Activated CD8-positive, alpha-beta T cell treated with anti-CD3 and anti-CD28 coated beads, Interleukin-2, amount 10 ng/mL, durations not matched to agents 7 days and 5 days (primary cell): ENCODE data around the gene CHML. TPM values are rescaled to one million over a fixed set of nuclear protein-coding genes. Genes with fewer than 3 reads are reported as not detected.
"Not testable (repeated sequence)": the region's sequence is repeated elsewhere in the genome, so short reads cannot be mapped to it uniquely, and the experiment has no call there.

Experiments
- ATAC-seq: fragments of 150-1000 bp; cut with Tn5 transposase; one replicate; pipeline ENCODE4 v1.10.0; 2021; ENCODE audit warnings: moderate library complexity
- CTCF ChIA-PET: fragments of 350-600 bp; sonication (Branson Sonifier 250); formaldehyde crosslinking; loops from one replicate; lab custom pipeline; 2021; ENCODE audit warnings: antibody characterized with exemption; lab: Charles Lee
- POLR2A ChIA-PET: fragments of 350-600 bp; sonication (Branson Sonifier 250); formaldehyde crosslinking; loops from one replicate; lab custom pipeline; 2021; ENCODE audit warnings: antibody characterized with exemption; lab: Charles Lee
- DNase-seq: peaks from one replicate; pipeline ENCODE4 v3.0.0-alpha.2; 2020
- H3K27ac Mint-ChIP-seq: one replicate; pipeline ENCODE4 v1.8.0; 2021; ENCODE audit warnings: mild to moderate bottlenecking, mixed read lengths
- H3K27me3 Mint-ChIP-seq: one replicate; pipeline ENCODE4 v1.8.0; 2021; ENCODE audit warnings: low read depth, mixed read lengths
- H3K36me3 Mint-ChIP-seq: one replicate; pipeline ENCODE4 v1.8.0; 2021; ENCODE audit warnings: low read depth, mixed read lengths
- H3K4me1 Mint-ChIP-seq: one replicate; pipeline ENCODE4 v1.8.0; 2021; ENCODE audit warnings: low read depth, mixed read lengths
- H3K4me3 Mint-ChIP-seq: one replicate; pipeline ENCODE4 v1.8.0; 2021; ENCODE audit warnings: mild to moderate bottlenecking, mixed read lengths
- H3K9me3 Mint-ChIP-seq: one replicate; pipeline ENCODE4 v1.8.0; 2022; ENCODE audit warnings: mixed read lengths; ENCODE audit not compliant: insufficient read depth
- total RNA-seq, 2 experiments: library from RNA; stranded (reverse); gene quantifications; one replicate each; pipeline ENCODE4 v1.2.3, GENCODE V29; 2021

The CHML gene
- total RNA-seq, 2 experiments from 2014 or later, result 18.2 to 18.7 TPM

GRCh38 chr1:241672301-241672700 is 32.1 kb upstream of the CHML start:
- Mint-ChIP-seq H3K27me3 (no peaks in the 10 kb centered on the region), H3K36me3 (no peaks in the 10 kb centered on the region), H3K4me3 (no peak overlapping the region), H3K4me1 (peaks cover 9% of the 10 kb centered on the region), H3K27ac (no peak overlapping the region), H3K9me3 (peaks cover 4% of the 10 kb centered on the region)
- ChIA-PET POLR2A (no interaction called here), CTCF (interaction anchor here (1.0 kb wide), 1 partner anchor 77 kb away, joined by 3 read pairs; no protein-coding TSS in a partner anchor)
- DNase-seq (no peak), ATAC-seq (no peak)

GRCh38 chr1:241666419-241666818 is 26.2 kb upstream of the CHML start:
- H3K36me3 Mint-ChIP-seq, result no peaks in the 10 kb centered on the region
- ChIA-PET CTCF (no interaction called here), POLR2A (no interaction called here)
- no peak for DNase-seq
- no peak overlapping the region for H3K27ac Mint-ChIP-seq
- no peak overlapping the region for H3K4me3 Mint-ChIP-seq
- ATAC-seq, result no peak
- H3K27me3 Mint-ChIP-seq, result no peaks in the 10 kb centered on the region
- no peaks in the 10 kb centered on the region for H3K4me1 Mint-ChIP-seq
- no peaks in the 10 kb centered on the region for H3K9me3 Mint-ChIP-seq

- CTCF ChIA-PET, result interaction anchor here (1.0 kb wide), 1 partner anchor 16 kb away, joined by 3 read pairs; no protein-coding TSS in a partner anchor
Observed at GRCh38 chr1:241660424-241660972, 20.3 kb upstream of the CHML start.

GRCh38 chr1:241659016-241659415 is 18.8 kb upstream of the CHML start:
- CTCF ChIA-PET, H3K4me1 Mint-ChIP-seq, H3K36me3 Mint-ChIP-seq, DNase-seq, H3K27ac Mint-ChIP-seq, H3K27me3 Mint-ChIP-seq, ATAC-seq, H3K4me3 Mint-ChIP-seq, H3K9me3 Mint-ChIP-seq: not testable (repeated sequence)
- POLR2A ChIA-PET, result interaction anchor here (0.5 kb wide), 1 partner anchor 198 kb away, joined by 4 read pairs; no protein-coding TSS in a partner anchor

More at GRCh38 chr1:241660424-241660972, 20.3 kb upstream of the CHML start:
- Mint-ChIP-seq H3K36me3 (no peaks in the 10 kb centered on the region), H3K9me3 (no peaks in the 10 kb centered on the region), H3K4me1 (no peaks in the 10 kb centered on the region), H3K4me3 (no peak overlapping the region), H3K27me3 (no peaks in the 10 kb centered on the region), H3K27ac (no peak overlapping the region)
- ATAC-seq (no peak), DNase-seq (no peak)
- POLR2A ChIA-PET, result no interaction called here

- Mint-ChIP-seq H3K36me3 (no peaks in the 10 kb centered on the region), H3K4me3 (no peak overlapping the region), H3K27me3 (peaks cover 2% of the 10 kb centered on the region), H3K27ac (no peak overlapping the region), H3K4me1 (no peaks in the 10 kb centered on the region), H3K9me3 (no peaks in the 10 kb centered on the region)
- ChIA-PET CTCF (interaction anchor here (1.0 kb wide), 1 partner anchor 10 kb away, joined by 3 read pairs; no protein-coding TSS in a partner anchor), POLR2A (no interaction called here)
- ATAC-seq (no peak), DNase-seq (no peak)
Observed at GRCh38 chr1:241658081-241658793, 18.1 kb upstream of the CHML start.

- Mint-ChIP-seq H3K27ac (no peak overlapping the region), H3K36me3 (no peaks in the 10 kb centered on the region), H3K9me3 (no peaks in the 10 kb centered on the region), H3K4me3 (no peak overlapping the region), H3K4me1 (no peaks in the 10 kb centered on the region), H3K27me3 (peaks cover 2% of the 10 kb centered on the region)
- POLR2A ChIA-PET, result no interaction called here
- CTCF ChIA-PET, result no interaction called here
- ATAC-seq, result no peak
- no peak for DNase-seq
Observed at GRCh38 chr1:241654641-241655040, 14.5 kb upstream of the CHML start.

GRCh38 chr1:241654019-241654418 is 13.8 kb upstream of the CHML start:
- Mint-ChIP-seq H3K27ac (no peak overlapping the region), H3K9me3 (no peaks in the 10 kb centered on the region), H3K27me3 (peaks cover 2% of the 10 kb centered on the region), H3K36me3 (no peaks in the 10 kb centered on the region), H3K4me3 (no peak overlapping the region), H3K4me1 (no peaks in the 10 kb centered on the region)
- POLR2A ChIA-PET, result no interaction called here
- no peak for DNase-seq
- CTCF ChIA-PET, result no interaction called here
- ATAC-seq, result no peak

GRCh38 chr1:241652012-241652411 is 11.8 kb upstream of the CHML start, which contains the start of gene WDR64:
Gene WDR64 (plus strand): TSS chr1:241652281. CDS start chr1:241652485, 204 bp downstream.
- ATAC-seq (no peak), DNase-seq (no peak)
- peaks cover 2% of the 10 kb centered on the region for H3K27me3 Mint-ChIP-seq
- no peaks in the 10 kb centered on the region for H3K4me1 Mint-ChIP-seq
- no peaks in the 10 kb centered on the region for H3K9me3 Mint-ChIP-seq
- no peaks in the 10 kb centered on the region for H3K36me3 Mint-ChIP-seq
- POLR2A ChIA-PET, result no interaction called here
- CTCF ChIA-PET, result no interaction called here
- H3K4me3 Mint-ChIP-seq, result no peak within 1 kb of the TSS
- H3K27ac Mint-ChIP-seq, result no peak within 1 kb of the TSS

GRCh38 chr1:241648159-241648558 is 8.0 kb upstream of the CHML start:
- Mint-ChIP-seq H3K36me3 (no peaks in the 10 kb centered on the region), H3K4me3 (no peak overlapping the region)
- CTCF ChIA-PET, result no interaction called here

GRCh38 chr1:241647658-241648057 is 7.5 kb upstream of the CHML start:
- DNase-seq, result no peak
- Mint-ChIP-seq H3K27ac (no peak overlapping the region), H3K4me1 (no peaks in the 10 kb centered on the region), H3K9me3 (no peaks in the 10 kb centered on the region), H3K36me3 (no peaks in the 10 kb centered on the region), H3K4me3 (no peak overlapping the region), H3K27me3 (no peaks in the 10 kb centered on the region)
- ChIA-PET POLR2A (no interaction called here), CTCF (no interaction called here)
- no peak for ATAC-seq

More at GRCh38 chr1:241648159-241648558, 8.0 kb upstream of the CHML start:
- Mint-ChIP-seq H3K4me1 (no peaks in the 10 kb centered on the region), H3K9me3 (no peaks in the 10 kb centered on the region), H3K27me3 (no peaks in the 10 kb centered on the region), H3K27ac (no peak overlapping the region)
- DNase-seq (no peak), ATAC-seq (no peak)
- POLR2A ChIA-PET, result no interaction called here

- ATAC-seq, result no peak
- ChIA-PET POLR2A (no interaction called here), CTCF (no interaction called here)
- Mint-ChIP-seq H3K36me3 (peaks cover 2% of the 10 kb centered on the region), H3K27me3 (no peaks in the 10 kb centered on the region), H3K4me3 (no peak overlapping the region), H3K4me1 (no peaks in the 10 kb centered on the region), H3K27ac (no peak overlapping the region), H3K9me3 (no peaks in the 10 kb centered on the region)
- DNase-seq, result no peak
Observed at GRCh38 chr1:241646201-241646600, 6.0 kb upstream of the CHML start.

GRCh38 chr1:241645199-241645598 is 5.0 kb upstream of the CHML start:
- Mint-ChIP-seq H3K36me3 (peaks cover 2% of the 10 kb centered on the region), H3K27ac (no peak overlapping the region), H3K9me3 (no peaks in the 10 kb centered on the region), H3K4me3 (no peak overlapping the region), H3K4me1 (peaks cover 8% of the 10 kb centered on the region), H3K27me3 (no peaks in the 10 kb centered on the region)
- POLR2A ChIA-PET, result interaction anchor here (0.6 kb wide), 1 partner anchor 34 kb away, joined by 3 read pairs; no protein-coding TSS in a partner anchor
- ATAC-seq, result no peak
- no peak for DNase-seq
- CTCF ChIA-PET, result interaction anchor here (1.6 kb wide), 1 partner anchor 34 kb away, joined by 4 read pairs; no protein-coding TSS in a partner anchor
